Endothelial cell of umbilical vein (primary cell): ENCODE results near the gene LY9. TPM values are rescaled to one million over a fixed set of nuclear protein-coding genes. Genes with fewer than 3 reads are reported as not detected.

Source experiments
- BruUV-seq: library from RNA; stranded (reverse); fragments of 400-500 nt; replicated peaks from 2 replicates; lab custom pipeline; 2021; lab: Mats Ljungman, UMichigan
- CTCF ChIA-PET: fragments of 300-600, 350-600 bp; sonication (Branson Sonifier 250); formaldehyde crosslinking; loops from one replicate; lab custom pipeline; 2021; ENCODE audit warnings: antibody characterized with exemption, inconsistent platforms; lab: Charles Lee
- POLR2A ChIA-PET: fragments of 300-600, 350-600 bp; sonication (Branson Sonifier 250); formaldehyde crosslinking; loops from one replicate; lab custom pipeline; 2021; ENCODE audit warnings: antibody characterized with exemption, inconsistent platforms; lab: Charles Lee
- DNase-seq: peaks from one replicate; pipeline ENCODE4 v3.0.0-alpha.2; 2011; ENCODE audit warnings: low read depth, low spot score
- FAIRE-seq: peaks from 2 replicates; lab custom pipeline; 2011; peaks lifted over from hg19 to GRCh38; lab: Jason Lieb, UNC
- H2AFZ ChIP-seq: 2 replicates; pipeline ENCODE4 v1.6.0; 2012; ENCODE audit warnings: low read depth, low read length, control low read depth, inconsistent platforms
- H3K27ac ChIP-seq: 2 replicates; pipeline ENCODE4 v1.5.1; 2011; ENCODE audit warnings: low read depth, mild to moderate bottlenecking, control low read depth, low read length, moderate library complexity; ENCODE audit not compliant: insufficient read depth
- H3K27me3 ChIP-seq, 2 experiments: 2 replicates each; pipeline versions ENCODE4 v1.6.0 to v1.6.1; 2011; ENCODE audit warnings: low read length in 2 of 2, mixed read lengths in 1 of 2; ENCODE audit not compliant: control insufficient read depth in 2 of 2, insufficient read depth in 2 of 2
- H3K36me3 ChIP-seq, 2 experiments: 2 replicates in 1 of 2; 3 replicates in 1 of 2; pipeline ENCODE4 v1.5.1; 2011; ENCODE audit warnings: low read length in 2 of 2, mild to moderate bottlenecking in 1 of 2, moderate library complexity in 1 of 2; ENCODE audit not compliant: control insufficient read depth in 2 of 2, insufficient read depth in 2 of 2; ENCODE audit errors: extremely low read depth in 1 of 2
- H3K4me1 ChIP-seq: 3 replicates; pipeline ENCODE4 v1.5.1; 2011; ENCODE audit warnings: mild to moderate bottlenecking, low read length; ENCODE audit not compliant: control insufficient read depth, insufficient read depth; ENCODE audit errors: extremely low read depth
- H3K4me2 ChIP-seq: 2 replicates; pipeline ENCODE4 v1.6.1; 2011; ENCODE audit warnings: low read length, control low read depth, mixed read lengths; ENCODE audit not compliant: insufficient read depth
- H3K4me3 ChIP-seq, 3 experiments: fragments of 200-600 bp in 1 of 3; sonication (generic), shearing (Covaris generic) in 1 of 3; replicated peaks in 1 of 3; 2 replicates each; pipeline ENCODE4 v1.5.1; 2011 to 2016; ENCODE audit warnings: control low read depth in 3 of 3, low read length in 3 of 3, mild to moderate bottlenecking in 2 of 3, inconsistent platforms in 1 of 3, low read depth in 1 of 3, moderate library complexity in 1 of 3; ENCODE audit not compliant: insufficient read depth in 1 of 3
- H3K79me2 ChIP-seq: 2 replicates; pipeline ENCODE4 v1.6.0; 2012; ENCODE audit warnings: low read length, inconsistent platforms; ENCODE audit not compliant: control insufficient read depth, insufficient read depth
- H3K9ac ChIP-seq: replicated peaks from 2 replicates; pipeline ENCODE3; 2011; ENCODE audit warnings: low read length, control low read depth; ENCODE audit not compliant: insufficient read depth; ENCODE audit errors: extremely low read depth
- H3K9me1 ChIP-seq: replicated peaks from 3 replicates; pipeline ENCODE4 v1.6.0; 2011; ENCODE audit warnings: mild to moderate bottlenecking, low read length; ENCODE audit not compliant: control insufficient read depth, insufficient read depth; ENCODE audit errors: extremely low read depth
- H3K9me3 ChIP-seq: replicated peaks from 2 replicates; pipeline ENCODE4 v1.5.1; 2012; ENCODE audit warnings: low read length, inconsistent platforms; ENCODE audit not compliant: control insufficient read depth, insufficient read depth
- H4K20me1 ChIP-seq: replicated peaks from 2 replicates; pipeline ENCODE3; 2011; ENCODE audit warnings: mild to moderate bottlenecking, low read length; ENCODE audit not compliant: control insufficient read depth, insufficient read depth; ENCODE audit errors: extremely low read depth
- EZH2 ChIP-seq: IDR thresholded peaks from 2 replicates; pipeline ENCODE4 v1.6.1; 2012; ENCODE audit warnings: borderline replicate concordance, low read depth, mild to moderate bottlenecking, moderate library complexity, low read length, inconsistent platforms; ENCODE audit not compliant: severe bottlenecking
- FOS ChIP-seq: IDR thresholded peaks from 2 replicates; pipeline ENCODE4 v1.6.1; 2011; ENCODE audit warnings: mild to moderate bottlenecking, low read length, moderate library complexity, borderline replicate concordance; ENCODE audit not compliant: insufficient read depth
- GATA2 ChIP-seq: IDR thresholded peaks from 2 replicates; pipeline ENCODE4 v1.7.0; 2011; ENCODE audit warnings: low read depth, mild to moderate bottlenecking, moderate library complexity, mixed read lengths, low read length; ENCODE audit not compliant: insufficient read length, insufficient read depth
- JUN ChIP-seq: IDR thresholded peaks from 2 replicates; pipeline ENCODE4 v1.6.1; 2011; ENCODE audit warnings: borderline replicate concordance, low read depth; ENCODE audit not compliant: insufficient read length, insufficient read depth
- MYC ChIP-seq: IDR thresholded peaks from one replicate; pipeline ENCODE4 v1.6.1; 2011; ENCODE audit warnings: mild to moderate bottlenecking, low read depth, low read length
- POLR2A ChIP-seq: IDR thresholded peaks from 2 replicates; pipeline ENCODE4 v1.6.1; 2012; ENCODE audit warnings: low read depth, mild to moderate bottlenecking, control low read depth, low read length
- POLR2AphosphoS5 ChIP-seq: IDR thresholded peaks from 2 replicates; pipeline ENCODE4 v1.6.1; 2012; ENCODE audit warnings: low read depth, mild to moderate bottlenecking, control low read depth, low read length, moderate library complexity; ENCODE audit not compliant: insufficient read depth
- dilution Hi-C: fragments of 300-500 bp; cut with MboI; formaldehyde crosslinking; loops from one replicate; pipeline ENCODE4 v1.15.0; 2019; ENCODE audit warnings: low sequenced_read_pairs; ENCODE audit not compliant: extremely low pct_ligation_motif_present
- intact Hi-C: fragments of 100-400 bp; cut with micrococcal nuclease; formaldehyde crosslinking; loops from one replicate; pipeline ENCODE4 v1.10.0; 2022
- polyA plus RNA-seq, 4 experiments: library from polyadenylated mRNA; depleted of rRNA in 3 of 4; stranded (reverse) in 3 of 4; unstranded in 1 of 4; fragments of >200 nt; gene quantifications; 2 replicates each; pipeline versions ENCODE4 v1.2.1 to v1.2.3, GENCODE V29; 2011 to 2012; ENCODE audit warnings: missing spikeins in 1 of 4
- total RNA-seq: library from RNA; stranded (reverse); gene quantifications from 2 replicates; pipeline ENCODE4 v1.2.3, GENCODE V29; 2021
- TF ChIP-seq, protein P1 (sequence below): IDR thresholded peaks from 2 replicates; pipeline ENCODE4 v1.6.1; 2011; ENCODE audit not compliant: insufficient read depth, insufficient read length
- TF ChIP-seq, protein P2 (sequence below), 2 donors: IDR thresholded peaks; 1 replicate in 1 of 2; 2 replicates in 1 of 2; pipeline ENCODE4 v1.5.1; 2011; ENCODE audit warnings: low read length in 2 of 2, mild to moderate bottlenecking in 2 of 2, moderate library complexity in 2 of 2, control low read depth in 1 of 2, inconsistent platforms in 1 of 2, low read depth in 1 of 2; ENCODE audit not compliant: insufficient read depth in 1 of 2; ENCODE audit errors: extremely low read depth in 1 of 2

Gene LY9
- total and polyA plus RNA-seq, 2 donors (not counting 3 experiments of a cell fraction or from before 2014, with no cell fraction given): not detected

DNA sequence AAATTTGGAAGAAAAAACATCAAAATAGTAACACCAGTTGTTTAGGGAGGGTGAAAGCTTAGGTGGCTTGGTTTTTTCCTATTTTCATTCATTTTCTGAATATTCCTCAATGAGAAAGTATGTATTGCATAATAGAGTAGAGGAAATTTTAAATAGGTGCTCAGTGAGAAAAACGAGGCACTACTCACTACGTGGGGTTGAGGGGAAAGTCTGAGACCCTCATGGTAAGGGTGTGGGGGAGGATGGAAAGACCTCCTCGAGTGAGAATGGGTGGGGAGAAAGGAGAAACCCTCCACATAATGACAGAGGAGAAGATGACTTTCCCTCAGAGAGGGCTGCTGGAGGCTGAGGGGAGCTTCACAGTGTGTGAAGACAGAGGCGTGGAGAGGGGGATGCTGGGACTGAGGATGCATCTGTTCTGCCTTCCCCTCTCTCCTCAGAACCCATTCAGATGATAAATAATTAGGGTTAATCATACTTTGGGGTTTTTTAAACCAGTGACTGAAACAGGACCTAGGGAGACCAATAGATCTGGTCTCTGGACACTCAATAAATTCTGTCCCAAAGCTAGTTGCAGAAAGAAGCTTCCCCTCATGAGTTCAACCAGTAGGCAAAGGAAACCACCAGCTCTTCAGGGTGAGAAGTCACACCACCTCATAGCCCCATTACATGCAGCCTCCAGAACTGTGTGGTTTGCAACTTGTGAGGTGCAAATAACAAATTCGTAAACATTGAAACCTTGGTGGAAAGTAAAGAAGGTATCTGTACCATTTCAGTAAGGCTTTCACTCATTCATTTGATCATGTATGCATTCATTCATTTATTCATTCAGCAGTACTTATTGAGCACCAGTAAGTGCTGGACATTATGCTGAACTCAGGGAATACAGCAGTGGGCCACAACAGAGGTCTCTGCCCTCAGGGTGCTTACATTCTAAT, 39.8 kb upstream of the LY9 start:
- ChIA-PET CTCF (interaction anchor here (1.2 to 1.9 kb wide), 2 partner anchors 21 to 25 kb away, joined by 3 to 5 read pairs; no protein-coding TSS in a partner anchor), POLR2A (no interaction called here)
- FAIRE-seq (no peak), DNase-seq (no peak)
- Histone ChIP-seq H3K4me2 (no peak overlapping the region), H3K4me1 (no peaks in the 10 kb centered on the region), H3K4me3 (no peak overlapping the region), H3K9me1 (no peaks in the 10 kb centered on the region), H3K27me3 (peaks cover 1 to 7% of the 10 kb centered on the region in 2 experiments), H3K79me2 (no peaks in the 10 kb centered on the region), H2AFZ (no peak overlapping the region), H3K9me3 (no peaks in the 10 kb centered on the region), H3K36me3 (no peaks in the 10 kb centered on the region), H3K9ac (no peak overlapping the region), H4K20me1 (no peaks in the 10 kb centered on the region), H3K27ac (no peak overlapping the region)
- intact Hi-C loops: no loop called here
- BruUV-seq: no TSS peak
- TF ChIP-seq, protein P1, sequence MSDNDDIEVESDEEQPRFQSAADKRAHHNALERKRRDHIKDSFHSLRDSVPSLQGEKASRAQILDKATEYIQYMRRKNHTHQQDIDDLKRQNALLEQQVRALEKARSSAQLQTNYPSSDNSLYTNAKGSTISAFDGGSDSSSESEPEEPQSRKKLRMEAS: no peak
- TF ChIP-seq GATA2 (no peak), POLR2A (no peak), POLR2AphosphoS5 (no peak), FOS (no peak), EZH2 (no peak), JUN (no peak), MYC (no peak)
- TF ChIP-seq, protein P2, sequence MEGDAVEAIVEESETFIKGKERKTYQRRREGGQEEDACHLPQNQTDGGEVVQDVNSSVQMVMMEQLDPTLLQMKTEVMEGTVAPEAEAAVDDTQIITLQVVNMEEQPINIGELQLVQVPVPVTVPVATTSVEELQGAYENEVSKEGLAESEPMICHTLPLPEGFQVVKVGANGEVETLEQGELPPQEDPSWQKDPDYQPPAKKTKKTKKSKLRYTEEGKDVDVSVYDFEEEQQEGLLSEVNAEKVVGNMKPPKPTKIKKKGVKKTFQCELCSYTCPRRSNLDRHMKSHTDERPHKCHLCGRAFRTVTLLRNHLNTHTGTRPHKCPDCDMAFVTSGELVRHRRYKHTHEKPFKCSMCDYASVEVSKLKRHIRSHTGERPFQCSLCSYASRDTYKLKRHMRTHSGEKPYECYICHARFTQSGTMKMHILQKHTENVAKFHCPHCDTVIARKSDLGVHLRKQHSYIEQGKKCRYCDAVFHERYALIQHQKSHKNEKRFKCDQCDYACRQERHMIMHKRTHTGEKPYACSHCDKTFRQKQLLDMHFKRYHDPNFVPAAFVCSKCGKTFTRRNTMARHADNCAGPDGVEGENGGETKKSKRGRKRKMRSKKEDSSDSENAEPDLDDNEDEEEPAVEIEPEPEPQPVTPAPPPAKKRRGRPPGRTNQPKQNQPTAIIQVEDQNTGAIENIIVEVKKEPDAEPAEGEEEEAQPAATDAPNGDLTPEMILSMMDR (IDR thresholded peaks at IDR 0.05; ENCODE audit: extremely low read depth in 1 of 2, insufficient read depth in 1 of 2, low read depth in 1 of 2, low read length in 2 of 2): no peak
- dilution Hi-C loops: no loop called here
